Testis (tissue), 2 donors: ENCODE measurements around the gene PACSIN2.

Experiments used
- CTCF ChIP-seq, 3 experiments: fragments of 450-650 bp in 2 of 3; fragments of 200-600 bp in 1 of 3; sonication (generic) in 1 of 3; IDR thresholded peaks; one replicate each; pipeline ENCODE4 v1.5.1; 2016 to 2019; ENCODE audit warnings: antibody characterized with exemption in 3 of 3, mild to moderate bottlenecking in 2 of 3, moderate library complexity in 1 of 3
- POLR2A ChIP-seq: fragments of 450-650 bp; IDR thresholded peaks from one replicate; pipeline ENCODE4 v1.6.1; 2017; ENCODE audit warnings: antibody characterized with exemption, mild to moderate bottlenecking, moderate library complexity

DNA sequence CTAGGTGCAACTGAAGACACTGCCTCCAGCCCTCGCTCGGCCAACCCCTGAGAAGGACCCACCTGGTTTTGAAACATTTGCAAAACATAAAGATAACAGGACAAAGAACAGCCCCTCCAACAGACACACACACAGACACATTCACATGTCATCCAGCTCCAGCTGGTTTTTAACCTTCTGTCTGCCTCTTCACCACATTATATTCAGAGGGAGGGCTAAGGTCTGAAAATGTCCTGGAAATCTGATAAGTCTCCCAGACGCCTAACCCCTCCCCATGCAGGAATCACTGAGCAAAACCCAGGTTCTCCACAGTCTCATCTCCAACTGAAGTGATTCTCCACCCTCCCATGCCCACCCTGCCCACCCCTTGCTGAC is 29.4 kb downstream of the PACSIN2 start:
- TF ChIP-seq CTCF (IDR thresholded peaks at IDR 0.05) (no peak), POLR2A (no peak)
